ENCODE data around the gene PTPN1.

DNA sequence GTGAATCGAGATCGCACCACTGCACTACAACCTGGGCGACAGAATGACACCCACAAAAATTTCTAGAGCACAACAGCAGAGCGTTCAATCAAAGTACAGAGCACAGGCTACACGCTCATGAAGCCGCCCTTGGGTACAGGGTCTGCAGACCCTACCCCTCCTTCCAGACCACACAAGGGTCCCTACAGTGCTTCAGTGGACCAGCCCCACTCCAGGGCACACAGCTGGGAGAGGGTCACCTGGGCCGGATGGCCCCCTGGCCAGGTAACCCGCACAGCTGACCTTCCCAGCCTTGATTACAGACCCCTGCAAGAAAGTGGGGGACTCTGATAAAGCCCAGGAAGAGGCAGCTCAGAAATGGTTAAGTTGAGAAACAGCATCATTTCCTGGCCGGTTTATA, 117.6 kb downstream of the PTPN1 start:
- no peak for TF ChIP-seq TAF1 (IDR thresholded peaks at IDR 0.05; ENCODE audit: low read depth, low read length)
- TF ChIP-seq POLR2A (IDR thresholded peaks at IDR 0.05; ENCODE audit: low read depth, low read length), result no peak
- no peak for TF ChIP-seq POLR2AphosphoS5 (IDR thresholded peaks at IDR 0.05; ENCODE audit: low read depth, low read length)
- TF ChIP-seq PAX5 (IDR thresholded peaks at IDR 0.05; ENCODE audit: insufficient read depth, low read length, severe bottlenecking), result no peak
